ENCODE results near the gene BTN2A1. TPM values are rescaled to one million over a fixed set of nuclear protein-coding genes. Genes with fewer than 3 reads are reported as not detected.
"Not testable (repeated sequence)": the region's sequence is repeated elsewhere in the genome, so short reads cannot be mapped to it uniquely, and the experiment has no call there.

BTN2A1 gene
- total and polyA plus RNA-seq, 10 of the 15 experiments (the other 5 are each of a cell fraction or from before 2014, with no cell fraction given): 8.2 to 28.0 (median 15.8) TPM

- ChIA-PET CTCF (no interaction called here), POLR2A (no interaction called here), SMC1A (ENCODE audit: uncharacterized antibody, unreplicated experiment) (interaction anchor here (0.8 to 1.6 kb wide), 3 partner anchors 13 to 117 kb away, joined by 3 to 7 read pairs (median 4); no protein-coding TSS in a partner anchor), RAD21 (ENCODE audit: unreplicated experiment) (no interaction called here)
- intact Hi-C loops (cut with micrococcal nuclease; ENCODE audit: unreplicated experiment) (no loop called here), in situ Hi-C loops (cut with MboI) (no loop called here)
- no peaks in the 10 kb centered on the region for H3K9me3 ChIP-seq (replicated peaks; ENCODE audit: control insufficient read depth, insufficient read depth, low read length)
- H3K4me1 ChIP-seq (ENCODE audit: control insufficient read depth, insufficient read depth, low read length): peaks cover 26% of the 10 kb centered on the region
- BruUV-seq (replicated peaks): no TSS peak
- H3K27ac ChIP-seq (ENCODE audit: control insufficient read depth, insufficient read depth): no peak overlapping the region
- 97% methylated on average over 16 of the region's 16 CpGs for WGBS (ENCODE audit: insufficient coverage, insufficient replicate concordance, low lambda C conversion rate, missing lambda C conversion rate)
- H3K79me2 ChIP-seq (ENCODE audit: control insufficient read depth, insufficient read depth, low read length): peaks cover 38% of the 10 kb centered on the region
- H2AFZ ChIP-seq (ENCODE audit: control insufficient read depth, low read depth, low read length): no peak overlapping the region
- H4K20me1 ChIP-seq (ENCODE audit: control insufficient read depth, insufficient read depth): no peaks in the 10 kb centered on the region
- no peak for FAIRE-seq
- DNase-seq (ENCODE audit: low read depth, low spot score): no peak
- H3K9ac ChIP-seq (ENCODE audit: control insufficient read depth, insufficient read depth, low read length): peak overlapping the region; percentile 25; the same call in 1 of the 2 replicates
- H3K4me3 ChIP-seq: peak overlapping the region; percentile 42; the same call in 1 of the 2 replicates
- H3K4me2 ChIP-seq (ENCODE audit: control insufficient read depth, insufficient read depth): peak overlapping the region; percentile 32
- H3K27me3 ChIP-seq (replicated peaks in 1 of 2; ENCODE audit: control insufficient read depth in 2 of 2, insufficient read depth in 2 of 2, low read length in 1 of 2): no peaks in the 10 kb centered on the region
- ATAC-seq: no peak
- TF ChIP-seq PML (IDR thresholded peaks at IDR 0.05; ENCODE audit: low read length) (no peak), KLF5 (IDR thresholded peaks at IDR 0.05; ENCODE audit: partially characterized antibody) (no peak), ASH2L (IDR thresholded peaks at IDR 0.05; ENCODE audit: borderline replicate concordance, low read depth) (no peak), CBX5 (IDR thresholded peaks at IDR 0.05; ENCODE audit: low read depth) (no peak), IRF4 (IDR thresholded peaks at IDR 0.05; ENCODE audit: low read depth, low read length) (no peak), NFYB (IDR thresholded peaks at IDR 0.05; ENCODE audit: insufficient read depth, low read depth, low read length) (no peak), MTA3 (IDR thresholded peaks at IDR 0.05; ENCODE audit: borderline replicate concordance, low read length) (no peak), SPI1 (IDR thresholded peaks at IDR 0.05; ENCODE audit: borderline replicate concordance, insufficient read depth, low read depth, low read length) (no peak)
- TF ChIP-seq, protein P1, sequence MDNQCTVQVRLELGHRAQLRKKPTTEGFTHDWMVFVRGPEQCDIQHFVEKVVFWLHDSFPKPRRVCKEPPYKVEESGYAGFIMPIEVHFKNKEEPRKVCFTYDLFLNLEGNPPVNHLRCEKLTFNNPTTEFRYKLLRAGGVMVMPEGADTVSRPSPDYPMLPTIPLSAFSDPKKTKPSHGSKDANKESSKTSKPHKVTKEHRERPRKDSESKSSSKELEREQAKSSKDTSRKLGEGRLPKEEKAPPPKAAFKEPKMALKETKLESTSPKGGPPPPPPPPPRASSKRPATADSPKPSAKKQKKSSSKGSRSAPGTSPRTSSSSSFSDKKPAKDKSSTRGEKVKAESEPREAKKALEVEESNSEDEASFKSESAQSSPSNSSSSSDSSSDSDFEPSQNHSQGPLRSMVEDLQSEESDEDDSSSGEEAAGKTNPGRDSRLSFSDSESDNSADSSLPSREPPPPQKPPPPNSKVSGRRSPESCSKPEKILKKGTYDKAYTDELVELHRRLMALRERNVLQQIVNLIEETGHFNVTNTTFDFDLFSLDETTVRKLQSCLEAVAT (IDR thresholded peaks at IDR 0.05): 0 out of 2 replicates have a peak, but pooled peaks have one; percentile 26
- H3K36me3 ChIP-seq (ENCODE audit: control insufficient read depth in 2 of 2, insufficient read depth in 2 of 2, low read length in 1 of 2): peaks cover 7 to 21% of the 10 kb centered on the region in 2 experiments
These were observed 1.5 kb downstream of the BTN2A1 start for GRCh38 chr6:26459023-26459810.

DNA sequence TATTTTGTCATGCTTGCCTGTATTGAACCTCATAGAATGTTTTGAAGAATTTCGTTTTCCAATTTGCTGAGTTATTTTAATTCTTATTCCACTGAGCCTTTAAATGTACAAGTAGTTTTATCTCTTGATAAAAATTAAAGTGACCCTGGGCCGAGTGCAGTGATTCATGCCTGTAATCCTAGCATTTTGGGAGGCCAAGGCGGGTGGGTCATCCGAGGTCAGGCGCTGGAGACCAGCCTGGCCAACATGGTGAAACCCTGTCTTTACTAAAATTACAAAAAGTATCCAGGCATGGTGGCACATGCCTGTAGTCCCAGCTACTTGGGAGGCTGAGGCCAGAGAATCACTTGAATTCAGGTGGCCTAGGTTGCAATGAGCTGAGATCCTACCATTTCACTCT, 3.6 kb downstream of the BTN2A1 start:
- ChIA-PET CTCF (interaction anchor here (0.6 to 2.1 kb wide), 4 partner anchors 13 to 71 kb away, joined by 3 to 6 read pairs (median 4); no protein-coding TSS in a partner anchor), SMC1A (ENCODE audit: uncharacterized antibody, unreplicated experiment) (interaction anchor here (1.2 to 2.0 kb wide), 4 partner anchors 12 to 72 kb away, joined by 3 to 9 read pairs (median 6); no protein-coding TSS in a partner anchor), RAD21 (ENCODE audit: unreplicated experiment) (interaction anchor here (1.1 to 1.5 kb wide), 2 partner anchors 13 to 120 kb away, joined by 4 read pairs; no protein-coding TSS in a partner anchor), POLR2A (interaction anchor here (0.7 to 2.4 kb wide), 3 partner anchors 12 to 125 kb away, joined by 3 to 17 read pairs (median 3); no protein-coding TSS in a partner anchor)
- Histone ChIP-seq H3K4me1 (ENCODE audit: control insufficient read depth, insufficient read depth, low read length) (peaks cover 21% of the 10 kb centered on the region), H3K36me3 (ENCODE audit: control insufficient read depth in 2 of 2, insufficient read depth in 2 of 2, low read length in 1 of 2) (peaks cover 10 to 29% of the 10 kb centered on the region in 2 experiments), H3K79me2 (ENCODE audit: control insufficient read depth, insufficient read depth, low read length) (peaks cover 38% of the 10 kb centered on the region)
- H3K9ac ChIP-seq (ENCODE audit: control insufficient read depth, insufficient read depth, low read length); ATAC-seq; BruUV-seq (replicated peaks); in situ Hi-C loops (cut with MboI); H2AFZ ChIP-seq (ENCODE audit: control insufficient read depth, low read depth, low read length); FAIRE-seq; H3K27me3 ChIP-seq (replicated peaks in 1 of 2; ENCODE audit: control insufficient read depth in 2 of 2, insufficient read depth in 2 of 2, low read length in 1 of 2); H3K4me2 ChIP-seq (ENCODE audit: control insufficient read depth, insufficient read depth); H3K27ac ChIP-seq (ENCODE audit: control insufficient read depth, insufficient read depth); intact Hi-C loops (cut with micrococcal nuclease; ENCODE audit: unreplicated experiment); DNase-seq (ENCODE audit: low read depth, low spot score); H3K4me3 ChIP-seq; H3K9me3 ChIP-seq (replicated peaks; ENCODE audit: control insufficient read depth, insufficient read depth, low read length); H4K20me1 ChIP-seq (ENCODE audit: control insufficient read depth, insufficient read depth): not testable (repeated sequence)
- 87% methylated on average over 5 of the region's 5 CpGs for WGBS (ENCODE audit: insufficient coverage, insufficient replicate concordance, low lambda C conversion rate, missing lambda C conversion rate)

Measured in GM12878 (cell line).